GM12801 (cell line): ENCODE results near the gene KRT4.

Experiments
- TF ChIP-seq, protein P1 (sequence below): IDR thresholded peaks from one replicate; pipeline ENCODE4 v1.5.1; 2011; ENCODE audit warnings: control low read depth; ENCODE audit not compliant: insufficient read length; ENCODE audit errors: extremely low read depth

KRT4 gene

DNA sequence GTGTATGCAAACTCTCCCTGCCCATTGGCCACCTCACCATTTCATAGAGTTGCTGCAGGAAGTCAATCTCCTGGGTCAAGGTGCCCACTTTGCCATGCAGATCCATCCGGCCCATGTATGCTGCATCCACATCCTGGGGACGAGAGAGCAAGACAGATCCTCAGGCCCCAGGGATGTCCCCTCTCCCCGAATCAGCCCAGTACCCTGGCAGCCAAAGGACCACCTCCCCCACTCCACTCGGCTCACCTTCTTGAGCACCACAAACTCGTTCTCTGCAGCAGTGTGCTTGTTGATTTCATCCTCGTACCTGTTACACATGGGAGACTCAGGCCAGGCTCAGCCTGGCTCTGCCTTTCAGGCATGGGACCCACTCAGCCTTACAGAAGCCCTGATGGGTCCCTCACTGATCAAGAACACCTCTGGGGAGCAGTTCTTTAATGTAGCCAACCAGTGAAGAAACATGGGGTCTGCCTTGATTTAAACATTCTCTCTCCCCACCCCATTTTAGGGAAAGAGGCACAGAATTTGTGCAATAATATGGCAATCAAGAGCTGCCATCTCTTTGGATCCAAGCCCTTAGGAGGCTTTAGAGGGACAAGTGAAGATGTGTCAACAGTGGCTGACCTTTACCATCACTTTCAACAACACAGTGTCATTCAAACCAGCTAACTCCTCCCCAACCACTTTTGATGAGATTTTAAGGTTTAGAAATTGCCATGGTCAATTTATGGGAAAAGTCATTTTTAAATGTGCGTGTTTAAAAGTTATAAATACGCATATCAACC, 16.3 kb upstream of the KRT4 start:
- TF ChIP-seq, protein P1, sequence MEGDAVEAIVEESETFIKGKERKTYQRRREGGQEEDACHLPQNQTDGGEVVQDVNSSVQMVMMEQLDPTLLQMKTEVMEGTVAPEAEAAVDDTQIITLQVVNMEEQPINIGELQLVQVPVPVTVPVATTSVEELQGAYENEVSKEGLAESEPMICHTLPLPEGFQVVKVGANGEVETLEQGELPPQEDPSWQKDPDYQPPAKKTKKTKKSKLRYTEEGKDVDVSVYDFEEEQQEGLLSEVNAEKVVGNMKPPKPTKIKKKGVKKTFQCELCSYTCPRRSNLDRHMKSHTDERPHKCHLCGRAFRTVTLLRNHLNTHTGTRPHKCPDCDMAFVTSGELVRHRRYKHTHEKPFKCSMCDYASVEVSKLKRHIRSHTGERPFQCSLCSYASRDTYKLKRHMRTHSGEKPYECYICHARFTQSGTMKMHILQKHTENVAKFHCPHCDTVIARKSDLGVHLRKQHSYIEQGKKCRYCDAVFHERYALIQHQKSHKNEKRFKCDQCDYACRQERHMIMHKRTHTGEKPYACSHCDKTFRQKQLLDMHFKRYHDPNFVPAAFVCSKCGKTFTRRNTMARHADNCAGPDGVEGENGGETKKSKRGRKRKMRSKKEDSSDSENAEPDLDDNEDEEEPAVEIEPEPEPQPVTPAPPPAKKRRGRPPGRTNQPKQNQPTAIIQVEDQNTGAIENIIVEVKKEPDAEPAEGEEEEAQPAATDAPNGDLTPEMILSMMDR, result no peak

DNA sequence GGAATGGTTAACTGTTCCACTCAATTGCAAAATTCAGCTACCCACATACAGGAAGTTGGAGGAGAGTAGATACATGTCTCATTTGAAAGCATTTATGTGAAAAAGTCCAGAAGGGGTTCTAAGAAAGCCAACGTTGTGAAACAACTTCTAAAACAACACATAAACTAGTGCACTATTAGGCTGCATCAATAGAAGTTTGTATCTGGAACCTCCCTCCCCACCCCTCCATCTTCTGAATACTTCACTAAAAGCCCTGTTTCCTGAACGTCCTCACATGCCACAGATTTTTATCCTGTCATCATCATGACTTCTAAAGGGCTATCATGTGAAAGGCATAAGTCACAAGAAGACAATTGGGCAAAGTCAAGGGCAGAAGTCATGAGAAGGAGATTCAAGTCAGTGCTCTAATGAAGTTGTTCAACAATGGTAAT, 14.7 kb upstream of the KRT4 start:
- TF ChIP-seq, protein P1, result no peak

DNA sequence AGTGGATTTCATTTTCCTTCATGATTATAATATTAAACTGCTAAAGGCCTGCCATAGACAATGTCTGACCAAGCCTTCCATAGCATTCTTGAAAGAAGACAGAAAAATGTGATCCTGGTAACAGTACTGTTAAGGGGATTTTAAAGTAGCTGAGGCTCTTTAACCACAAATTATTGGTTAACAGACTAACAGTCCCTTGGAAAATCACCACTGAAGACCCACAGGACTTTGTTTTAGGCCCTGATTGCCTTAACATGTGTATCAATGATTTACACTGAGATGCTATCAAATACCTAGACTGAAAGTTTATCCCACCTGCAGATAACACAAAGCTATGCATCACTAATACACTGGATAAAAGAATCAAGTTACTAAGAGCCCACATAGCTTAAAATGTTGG, 14.2 kb upstream of the KRT4 start:
- TF ChIP-seq, protein P1, result no peak

DNA sequence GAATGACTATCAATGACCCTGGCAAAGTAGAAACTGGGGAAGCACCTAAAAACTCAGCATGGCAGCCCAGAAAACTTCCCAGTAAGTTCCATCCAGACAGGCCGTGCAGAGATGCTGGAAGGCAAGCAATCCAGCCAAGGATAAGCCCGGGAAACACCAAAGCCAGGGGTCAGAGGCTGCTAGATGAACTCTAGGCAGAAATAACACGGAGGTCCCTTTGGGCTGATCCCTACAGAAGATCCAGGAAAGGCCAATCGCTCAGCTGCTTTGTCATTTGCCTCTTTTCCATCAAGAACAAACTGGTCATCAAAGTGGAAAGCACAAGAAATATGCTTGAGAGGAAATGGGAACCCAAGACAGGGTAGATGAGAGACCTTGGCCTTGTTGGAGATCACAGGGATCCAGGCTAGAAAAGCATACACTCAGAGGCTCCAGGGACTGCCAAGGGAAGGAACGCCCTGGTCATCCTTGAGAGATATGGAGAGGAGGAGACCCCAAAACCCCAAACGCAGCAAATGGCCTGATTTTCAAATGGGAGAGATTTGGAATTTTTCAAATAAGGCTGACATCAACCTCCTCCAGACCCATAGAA, 13.7 kb upstream of the KRT4 start:
- TF ChIP-seq, protein P1, result no peak

DNA sequence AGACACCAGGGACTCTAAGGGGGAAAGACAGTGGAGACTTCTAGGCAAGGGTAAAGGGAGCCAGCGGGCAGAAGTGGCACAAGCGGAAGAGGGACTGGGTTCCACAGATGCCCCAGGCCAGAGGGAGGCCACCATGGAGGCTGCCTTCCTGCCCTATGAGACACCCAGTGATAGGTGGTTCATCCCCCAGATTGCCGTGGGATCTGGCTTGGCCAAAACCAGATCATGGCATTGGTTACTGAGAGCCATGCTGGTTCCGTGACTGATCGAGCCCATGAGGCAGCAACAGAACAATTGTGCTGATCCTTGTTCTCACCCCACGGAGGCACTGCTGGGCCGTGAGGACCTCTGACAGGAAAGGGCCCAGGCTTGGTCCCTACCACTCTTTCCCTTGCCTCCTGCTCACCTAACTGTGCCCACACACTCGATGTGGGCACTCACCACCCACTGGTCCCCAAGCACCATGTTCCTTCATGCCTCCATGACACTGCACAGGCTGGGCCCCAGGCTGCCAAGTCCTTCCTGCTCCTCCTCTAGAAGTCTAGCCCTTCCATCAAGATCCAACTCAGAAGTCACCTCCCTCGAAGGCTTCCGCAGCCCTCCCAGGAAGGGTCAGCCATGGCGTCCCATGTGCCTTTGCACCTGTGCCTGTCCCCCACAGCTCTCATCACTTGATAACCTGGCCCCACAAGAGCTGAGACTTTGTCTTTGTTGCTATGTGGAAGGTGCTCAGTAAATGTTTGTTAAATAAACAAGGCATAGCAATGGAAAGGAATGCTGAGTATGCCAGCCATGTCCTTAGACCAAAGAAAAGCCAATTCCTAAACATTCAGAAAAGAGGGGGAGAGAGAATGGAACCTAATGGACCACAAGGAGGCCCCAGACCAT, 12.9 kb upstream of the KRT4 start:
- TF ChIP-seq, protein P1, result no peak

DNA sequence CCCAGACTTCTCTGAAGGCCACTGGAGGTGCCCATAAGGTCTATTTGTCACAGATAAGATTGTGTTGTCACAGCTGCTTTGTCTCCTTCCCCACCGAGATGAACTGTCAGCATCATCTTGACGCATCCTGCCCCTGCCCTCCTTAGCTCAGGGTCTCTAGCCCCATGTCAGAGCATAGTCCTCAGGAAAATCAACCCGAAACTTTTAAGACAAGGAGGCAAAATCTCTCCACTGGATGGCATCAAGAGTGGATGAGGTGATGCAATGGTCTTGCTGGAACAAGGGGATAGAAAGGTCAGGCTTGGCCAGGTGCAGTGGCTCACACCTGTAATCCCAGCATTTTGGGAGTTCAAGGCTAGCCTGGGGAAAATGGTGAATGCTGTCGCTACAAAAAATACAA, 12.0 kb upstream of the KRT4 start:
- TF ChIP-seq, protein P1, result no peak
